SK-N-MC (cell line): Measurements from ENCODE around the gene DLG2.

ENCODE experiments used
- DNase-seq: peaks from one replicate; pipeline ENCODE4 v3.0.0-alpha.2; 2011; ENCODE audit warnings: low read depth, low spot score
- H3K27ac ChIP-seq: fragments of 200-600 bp; sonication (generic); 2 replicates; pipeline ENCODE4 v1.5.1; 2016; ENCODE audit warnings: mixed run types
- H3K36me3 ChIP-seq: fragments of 200-600 bp; sonication (generic); 2 replicates; pipeline ENCODE4 v1.6.1; 2017; ENCODE audit warnings: antibody characterized with exemption, low read length, mixed read lengths; ENCODE audit not compliant: insufficient read depth
- H3K4me3 ChIP-seq: fragments of 200-600 bp; sonication (generic); 2 replicates; pipeline ENCODE4 v1.5.1; 2016
- H3K9ac ChIP-seq: fragments of 200-600 bp; sonication (generic); 2 replicates; pipeline ENCODE4 v1.8.0; 2017; ENCODE audit warnings: mixed run types, mixed read lengths; ENCODE audit not compliant: insufficient read length
- H3K9me3 ChIP-seq: fragments of 200-600 bp; sonication (generic); 2 replicates; pipeline ENCODE4 v1.6.1; 2017; ENCODE audit warnings: low read depth, mild to moderate bottlenecking, antibody characterized with exemption, low read length, moderate library complexity, mixed read lengths
- EZH2 ChIP-seq: fragments of 200-600 bp; sonication (generic); IDR thresholded peaks from one replicate; pipeline ENCODE4 v1.6.1; 2017; ENCODE audit warnings: antibody characterized with exemption
- FOXP2 ChIP-seq: optimal IDR thresholded peaks from 2 replicates; pipeline ENCODE3; 2011; ENCODE audit warnings: mild to moderate bottlenecking, moderate library complexity; ENCODE audit not compliant: insufficient read depth; ENCODE audit errors: extremely low read length, control extremely low read depth
- POLR2AphosphoS5 ChIP-seq: IDR thresholded peaks from 2 replicates; pipeline ENCODE4 v1.6.1; 2012; ENCODE audit warnings: mild to moderate bottlenecking, low read depth, low read length, borderline replicate concordance

The DLG2 gene

GRCh38 chr11:83709434-83709833, 1917.7 kb downstream of the DLG2 start:
- no peak for DNase-seq
- no peak overlapping the region for H3K4me3 ChIP-seq
- no peaks in the 10 kb centered on the region for H3K9me3 ChIP-seq
- H3K9ac ChIP-seq, result peak overlapping the region; percentile 25
- H3K27ac ChIP-seq, result peak overlapping the region; percentile 67; the same call in 1 of the 2 replicates
- TF ChIP-seq POLR2AphosphoS5 (no peak), EZH2 (no peak), FOXP2 (no peak)
- H3K36me3 ChIP-seq, result peaks cover 47% of the 10 kb centered on the region

GRCh38 chr11:83706566-83706965, 1920.6 kb downstream of the DLG2 start:
- Histone ChIP-seq H3K9me3 (no peaks in the 10 kb centered on the region), H3K27ac (peak overlapping the region; percentile 10; the same call in 1 of the 2 replicates), H3K4me3 (no peak overlapping the region), H3K9ac (no peak overlapping the region), H3K36me3 (peaks cover 56% of the 10 kb centered on the region)
- TF ChIP-seq FOXP2, result no peak
- TF ChIP-seq EZH2, result no peak
- TF ChIP-seq POLR2AphosphoS5, result no peak
- DNase-seq, result no peak

GRCh38 chr11:83702796-83703195, 1924.3 kb downstream of the DLG2 start:
- H3K36me3 ChIP-seq, result peaks cover 59% of the 10 kb centered on the region
- H3K27ac ChIP-seq, result peak overlapping the region; percentile 91
- H3K9me3 ChIP-seq, result no peaks in the 10 kb centered on the region
- peak overlapping the region; percentile 46 for H3K4me3 ChIP-seq
- no peak overlapping the region for H3K9ac ChIP-seq
- no peak for DNase-seq
- TF ChIP-seq EZH2, result no peak
- no peak for TF ChIP-seq POLR2AphosphoS5
- TF ChIP-seq FOXP2, result no peak

- peaks cover 61% of the 10 kb centered on the region for H3K36me3 ChIP-seq
- peak overlapping the region; percentile 47; the same call in 1 of the 2 replicates for H3K27ac ChIP-seq
- H3K4me3 ChIP-seq, result no peak overlapping the region
- no peaks in the 10 kb centered on the region for H3K9me3 ChIP-seq
- DNase-seq, result no peak
- no peak for TF ChIP-seq POLR2AphosphoS5
- no peak for TF ChIP-seq FOXP2
- H3K9ac ChIP-seq, result no peak overlapping the region
Observed at GRCh38 chr11:83697518-83697917, 1929.6 kb downstream of the DLG2 start.

GRCh38 chr11:83695046-83695445, 1932.1 kb downstream of the DLG2 start:
- DNase-seq, result no peak
- Histone ChIP-seq H3K4me3 (peak overlapping the region; percentile 75), H3K9me3 (no peaks in the 10 kb centered on the region), H3K27ac (peak overlapping the region; percentile 95), H3K36me3 (peaks cover 36% of the 10 kb centered on the region), H3K9ac (peak overlapping the region; percentile 54)
- TF ChIP-seq POLR2AphosphoS5, result no peak
- TF ChIP-seq FOXP2, result no peak
- no peak for TF ChIP-seq EZH2

GRCh38 chr11:83694191-83694910, 1932.8 kb downstream of the DLG2 start:
- H3K27ac ChIP-seq, result peak overlapping the region; percentile 95
- no peak for TF ChIP-seq FOXP2
- TF ChIP-seq POLR2AphosphoS5, result peak; percentile 36; the same call in 1 of the 2 replicates

GRCh38 chr11:83693306-83693992, 1933.7 kb downstream of the DLG2 start:
- H3K4me3 ChIP-seq, result peak overlapping the region; percentile 75; the same call in 1 of the 2 replicates
- no peak overlapping the region for H3K9ac ChIP-seq
- no peak for DNase-seq
- H3K36me3 ChIP-seq, result peaks cover 38% of the 10 kb centered on the region
- no peak for TF ChIP-seq POLR2AphosphoS5
- no peak for TF ChIP-seq EZH2
- no peak for TF ChIP-seq FOXP2
- H3K27ac ChIP-seq, result peak overlapping the region; percentile 95
- H3K9me3 ChIP-seq, result no peaks in the 10 kb centered on the region

More at GRCh38 chr11:83694191-83694910, 1932.8 kb downstream of the DLG2 start:
- Histone ChIP-seq H3K4me3 (peak overlapping the region; percentile 75), H3K9ac (peak overlapping the region; percentile 54), H3K9me3 (no peaks in the 10 kb centered on the region), H3K36me3 (peaks cover 39% of the 10 kb centered on the region)
- DNase-seq, result peak; percentile 80

- peaks cover 38% of the 10 kb centered on the region for H3K36me3 ChIP-seq
- H3K9me3 ChIP-seq, result no peaks in the 10 kb centered on the region
- H3K4me3 ChIP-seq, result no peak overlapping the region
- TF ChIP-seq POLR2AphosphoS5, result no peak
- no peak for TF ChIP-seq FOXP2
- TF ChIP-seq EZH2, result no peak
- DNase-seq, result no peak
- no peak overlapping the region for H3K9ac ChIP-seq
- H3K27ac ChIP-seq, result peak overlapping the region; percentile 95
Observed at GRCh38 chr11:83692675-83693074, 1934.5 kb downstream of the DLG2 start.
